8988T (cell line): ENCODE data around the gene MAGEE2.
"Not testable (repeated sequence)": the region's sequence is repeated elsewhere in the genome, so short reads cannot be mapped to it uniquely, and the experiment has no call there.

ENCODE experiments used
- DNase-seq: peaks from one replicate; pipeline ENCODE4 v3.0.0; 2011

MAGEE2 gene, protein sequence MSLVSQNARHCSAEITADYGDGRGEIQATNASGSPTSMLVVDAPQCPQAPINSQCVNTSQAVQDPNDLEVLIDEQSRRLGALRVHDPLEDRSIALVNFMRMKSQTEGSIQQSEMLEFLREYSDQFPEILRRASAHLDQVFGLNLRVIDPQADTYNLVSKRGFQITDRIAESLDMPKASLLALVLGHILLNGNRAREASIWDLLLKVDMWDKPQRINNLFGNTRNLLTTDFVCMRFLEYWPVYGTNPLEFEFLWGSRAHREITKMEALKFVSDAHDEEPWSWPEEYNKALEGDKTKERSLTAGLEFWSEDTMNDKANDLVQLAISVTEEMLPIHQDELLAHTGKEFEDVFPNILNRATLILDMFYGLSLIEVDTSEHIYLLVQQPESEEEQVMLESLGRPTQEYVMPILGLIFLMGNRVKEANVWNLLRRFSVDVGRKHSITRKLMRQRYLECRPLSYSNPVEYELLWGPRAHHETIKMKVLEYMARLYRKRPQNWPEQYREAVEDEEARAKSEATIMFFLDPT

DNA sequence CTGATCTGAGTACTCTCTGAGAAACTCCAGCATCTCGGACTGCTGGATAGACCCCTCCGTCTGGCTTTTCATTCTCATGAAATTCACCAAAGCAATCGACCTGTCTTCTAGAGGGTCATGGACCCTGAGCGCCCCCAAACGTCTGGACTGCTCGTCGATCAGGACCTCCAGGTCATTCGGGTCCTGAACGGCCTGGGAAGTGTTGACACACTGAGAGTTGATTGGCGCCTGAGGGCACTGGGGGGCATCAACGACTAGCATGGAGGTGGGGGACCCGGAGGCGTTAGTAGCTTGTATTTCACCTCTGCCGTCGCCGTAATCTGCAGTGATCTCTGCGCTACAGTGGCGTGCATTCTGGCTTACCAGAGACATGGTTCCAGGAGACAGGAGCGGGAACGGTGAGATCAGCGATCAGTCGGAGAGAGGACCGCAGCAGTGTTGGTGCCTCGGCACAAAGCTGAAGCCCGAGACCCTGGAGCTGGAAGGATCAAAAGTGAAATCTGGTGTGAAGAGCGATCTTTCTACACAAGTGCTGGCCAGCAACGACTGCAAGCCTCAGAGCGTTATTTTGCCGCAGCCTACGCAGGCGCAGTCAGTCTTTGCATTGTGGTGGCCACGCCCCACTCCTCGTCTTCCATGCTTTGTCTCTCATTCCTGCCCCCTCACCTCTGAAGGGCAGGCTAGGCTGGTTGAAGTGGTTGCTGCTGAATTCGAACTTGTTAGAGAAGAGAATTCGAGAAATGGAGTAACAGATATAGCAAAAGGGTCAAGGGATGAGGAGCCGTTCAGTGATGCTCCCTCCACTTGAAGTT, at the start of gene MAGEE2:
MAGEE2 (minus strand) TSS at position 575 of the 812 bp plus-strand sequence; CDS start at position 372, 203 bp downstream.
- DNase-seq = no peak

DNA sequence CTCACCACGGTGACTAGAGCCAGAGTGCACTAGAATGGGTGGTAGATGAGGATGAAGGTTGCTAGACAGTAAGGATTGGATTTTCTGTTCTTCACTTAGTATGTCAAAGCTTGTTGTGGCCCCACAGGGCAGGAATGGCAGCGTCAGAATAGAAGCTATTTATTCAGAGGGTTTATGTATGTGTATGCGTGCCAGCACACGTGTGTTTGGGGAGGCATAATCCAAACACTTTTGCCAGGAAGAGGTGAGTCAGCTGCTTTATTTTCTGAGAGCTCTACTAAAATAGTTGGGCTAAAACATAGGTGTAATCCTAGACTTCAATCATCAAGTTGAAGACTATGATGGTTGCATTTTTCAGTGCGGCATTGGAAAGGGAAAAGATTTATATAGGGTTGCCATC, 1.2 kb upstream of the MAGEE2 start:
- no peak for DNase-seq

DNA sequence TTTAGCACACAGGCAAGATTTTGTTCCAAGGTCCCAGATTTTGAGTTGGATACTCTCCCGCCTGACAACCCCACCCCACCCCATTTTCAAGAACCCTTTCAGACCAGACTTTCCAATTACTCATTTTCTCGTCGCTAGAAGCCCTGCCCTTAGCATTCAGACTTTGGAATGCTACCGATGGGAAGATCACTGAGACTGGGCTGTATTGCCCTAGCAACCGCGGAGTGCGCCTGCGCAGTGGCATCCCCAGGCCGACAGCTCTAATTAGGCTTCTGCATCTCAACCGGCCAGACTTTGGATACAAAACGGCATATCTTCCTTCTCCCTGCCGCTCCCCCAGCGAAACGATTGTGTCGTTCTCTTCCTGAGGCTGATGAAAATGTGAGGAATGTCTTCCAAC, 3.4 kb downstream of the MAGEE2 start:
- no peak for DNase-seq

DNA sequence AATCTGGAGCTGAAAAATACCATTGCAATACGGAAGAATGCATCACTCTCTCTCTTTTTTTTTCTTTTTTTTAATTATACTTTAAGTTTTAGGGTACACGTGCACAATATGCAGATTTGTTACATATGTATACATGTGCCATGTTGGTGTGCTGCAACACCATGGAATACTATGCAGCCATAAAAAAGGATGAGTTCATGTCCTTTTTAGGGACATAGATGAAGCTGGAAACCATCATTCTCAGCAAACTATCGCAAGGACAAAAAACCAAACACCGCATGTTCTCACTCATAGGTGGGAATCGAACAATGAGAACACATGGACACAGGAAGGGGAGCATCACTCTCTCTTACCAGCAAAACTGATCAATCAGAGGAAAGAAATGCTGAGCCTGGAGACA, 17.0 kb downstream of the MAGEE2 start:
- not testable (repeated sequence) for DNase-seq

DNA sequence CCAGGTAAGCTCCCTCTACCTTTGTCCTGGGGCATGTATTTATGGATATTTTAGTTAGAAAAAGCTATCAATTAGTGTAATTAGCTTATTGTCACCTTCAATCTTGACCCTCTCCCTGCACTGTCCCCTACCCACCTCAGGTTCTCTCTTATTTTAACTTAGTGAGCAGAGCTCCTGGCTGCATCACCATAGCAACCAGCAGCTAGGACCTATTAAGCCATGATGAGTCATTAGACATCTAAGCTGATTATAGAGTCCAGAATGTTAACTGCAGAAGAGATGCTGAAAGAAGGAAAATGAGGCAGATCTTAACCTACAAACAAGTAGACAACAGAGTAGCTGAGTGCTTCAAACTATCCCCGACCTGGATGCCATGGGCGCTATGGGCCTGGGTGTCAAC, 36.6 kb downstream of the MAGEE2 start:
- DNase-seq = no peak

DNA sequence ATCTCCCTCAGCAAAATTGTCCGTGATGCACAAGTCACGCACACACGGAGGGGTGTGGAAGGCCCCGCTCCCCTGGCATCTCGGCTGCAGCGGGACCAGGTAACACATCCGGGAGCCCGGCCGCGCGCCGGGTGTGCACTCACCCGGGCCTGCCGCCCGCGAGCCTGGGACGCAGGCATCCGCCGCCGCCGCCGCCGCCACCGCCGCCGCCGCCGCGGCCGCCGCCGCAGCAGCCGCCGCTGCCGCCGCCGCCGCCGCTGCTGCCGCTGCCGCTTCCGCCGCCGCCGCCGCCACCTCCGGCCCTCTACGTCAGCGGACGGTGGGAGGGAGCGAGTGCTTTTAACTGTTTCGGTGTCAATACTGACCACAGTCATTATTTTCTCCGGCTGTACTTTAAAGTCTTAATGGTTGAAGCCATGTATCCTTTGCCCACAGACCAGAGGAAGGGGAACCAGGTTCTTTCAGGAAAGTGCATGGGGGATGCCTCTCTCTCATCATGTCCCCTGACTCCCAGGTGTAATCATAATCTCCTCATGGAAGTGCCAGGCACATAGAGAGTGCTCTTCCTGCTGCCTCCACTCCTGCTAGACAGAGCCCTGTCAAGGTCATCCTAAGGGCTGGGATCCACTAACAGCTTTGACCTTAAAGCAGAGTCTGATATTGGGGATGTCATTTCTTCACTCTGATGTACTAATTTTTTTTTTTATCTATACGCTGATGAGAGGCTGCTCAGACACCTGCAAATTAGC, 38.0 kb downstream of the MAGEE2 start:
- no peak for DNase-seq
